Stimulated activated CD4-positive, alpha-beta T cell treated with anti-CD3 and anti-CD28 coated beads, TNF-alpha, amount 100 ng/mL, for 4 hours (primary cell): ENCODE results near the gene NUP62.
A peak's percentile ranks its signal among the peaks of the same experiment; 100 is the strongest.

Experiments
- DNase-seq, 3 experiments: peaks; one replicate each; pipeline ENCODE4 v3.0.0-alpha.2; 2020; ENCODE audit warnings: low read depth in 3 of 3

NUP62 gene

GRCh38 chr19:49869484-49870308 is 59.6 kb downstream of the NUP62 start:
- peak; percentile 73 to 74 (median 74) for DNase-seq

- peak in 1 of 3 experiments; percentile 73 for DNase-seq
These were observed 60.3 kb downstream of the NUP62 start for GRCh38 chr19:49869009-49869483.

DNA sequence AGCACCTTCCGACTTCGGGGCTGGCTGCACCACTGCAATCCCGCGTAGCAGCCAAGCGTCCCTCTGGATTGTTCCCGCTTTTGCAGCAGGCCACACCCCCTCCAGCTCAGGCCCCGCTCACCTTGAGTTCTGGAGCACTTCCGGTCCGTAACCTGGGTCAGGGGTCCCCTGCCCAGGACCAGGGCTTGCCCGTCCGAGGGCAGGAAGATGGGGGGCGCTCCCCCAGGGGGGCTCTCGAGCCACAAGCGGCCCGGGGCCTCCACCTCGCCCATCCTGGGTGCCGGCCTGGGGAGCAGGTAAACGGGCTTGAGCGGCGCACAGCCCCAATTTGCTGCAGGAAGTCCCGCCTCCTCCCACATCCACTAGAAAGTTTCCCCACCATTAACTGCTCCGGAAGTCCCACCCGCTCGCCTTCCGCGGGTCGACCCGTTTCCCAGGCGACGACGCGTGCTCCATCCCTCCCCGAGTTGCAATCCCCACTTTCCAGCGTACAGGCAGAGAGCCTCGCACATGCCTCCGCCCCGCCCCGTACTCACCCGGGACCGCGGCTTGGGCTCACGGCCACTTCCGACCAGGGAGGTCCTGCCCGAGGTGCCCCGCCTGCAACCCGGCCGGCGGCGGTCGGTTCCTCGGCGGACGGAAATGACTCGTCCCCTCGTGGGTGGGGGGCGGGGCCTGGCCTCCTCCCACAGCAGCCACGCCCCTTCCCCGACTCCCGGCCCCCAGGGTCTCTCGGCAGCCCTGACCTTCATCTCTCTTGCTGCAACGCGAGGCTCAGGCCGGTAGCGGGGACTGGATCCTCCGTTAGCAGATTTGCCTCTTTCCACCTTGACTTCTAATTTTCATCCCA is 62.1 kb downstream of the NUP62 start, which contains the start of gene PNKP:
Gene PNKP (minus strand): TSS at position 644 of the 850 bp plus-strand sequence. CDS start 372 bp downstream, at position 272.
- DNase-seq, result peak; percentile 73 to 91 (median 88)

- DNase-seq, result no peak
These were observed 64.4 kb downstream of the NUP62 start for GRCh38 chr19:49864890-49865289.

DNA sequence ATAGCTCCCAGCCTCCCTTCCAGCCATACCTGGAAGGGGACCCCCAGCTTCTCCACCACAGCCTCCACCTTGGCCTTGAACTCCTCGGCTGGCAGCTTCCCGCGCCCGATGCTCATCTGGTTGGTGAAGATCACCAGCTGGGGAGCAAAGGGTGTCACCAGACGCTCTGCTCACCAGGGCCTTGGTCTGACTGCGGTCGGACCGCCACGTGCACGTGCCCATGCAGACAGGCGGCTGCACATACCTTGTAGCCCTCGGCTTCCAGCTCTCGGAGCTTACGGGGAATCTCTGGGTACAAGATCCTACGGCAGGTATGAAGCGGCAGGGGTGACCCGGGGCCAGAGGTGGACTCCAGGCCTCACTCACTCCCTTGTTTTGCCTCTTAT is 65.4 kb downstream of the NUP62 start:
- no peak for DNase-seq

DNA sequence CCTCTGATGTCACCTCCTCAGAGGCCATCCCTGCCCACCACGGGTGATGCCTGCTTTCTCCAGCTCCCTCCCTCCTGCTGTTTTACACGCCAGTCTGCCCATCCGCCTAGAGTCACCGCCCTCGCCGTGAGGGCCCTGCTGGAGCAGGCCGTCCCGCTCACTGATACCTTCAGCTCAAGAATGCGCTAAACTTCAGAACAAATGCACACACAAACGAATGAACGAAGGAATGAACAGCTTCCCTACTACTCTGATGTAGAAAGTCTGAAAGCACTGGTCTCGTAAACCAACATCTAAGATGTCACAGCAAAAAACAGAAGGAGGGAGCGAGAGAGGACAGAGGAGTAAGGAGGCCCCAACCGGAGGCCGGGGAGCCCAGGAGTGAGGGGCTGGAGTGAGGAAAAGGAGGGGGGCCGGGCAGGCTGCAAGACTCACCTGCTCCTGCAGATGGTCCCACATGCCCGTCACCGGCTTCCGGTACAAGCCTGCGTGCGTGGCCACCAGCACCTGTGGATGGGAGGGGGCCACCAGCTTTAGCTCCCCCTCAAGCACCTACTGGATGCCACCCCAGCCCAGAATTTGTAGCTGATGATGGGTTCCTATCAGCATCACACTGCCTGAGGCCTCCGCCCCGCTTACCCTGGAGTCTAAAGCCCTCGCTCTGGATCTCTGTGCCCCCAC is 65.9 kb downstream of the NUP62 start:
- no peak for DNase-seq

- no peak for DNase-seq
These were observed 66.7 kb downstream of the NUP62 start for GRCh38 chr19:49862391-49863253.

DNA sequence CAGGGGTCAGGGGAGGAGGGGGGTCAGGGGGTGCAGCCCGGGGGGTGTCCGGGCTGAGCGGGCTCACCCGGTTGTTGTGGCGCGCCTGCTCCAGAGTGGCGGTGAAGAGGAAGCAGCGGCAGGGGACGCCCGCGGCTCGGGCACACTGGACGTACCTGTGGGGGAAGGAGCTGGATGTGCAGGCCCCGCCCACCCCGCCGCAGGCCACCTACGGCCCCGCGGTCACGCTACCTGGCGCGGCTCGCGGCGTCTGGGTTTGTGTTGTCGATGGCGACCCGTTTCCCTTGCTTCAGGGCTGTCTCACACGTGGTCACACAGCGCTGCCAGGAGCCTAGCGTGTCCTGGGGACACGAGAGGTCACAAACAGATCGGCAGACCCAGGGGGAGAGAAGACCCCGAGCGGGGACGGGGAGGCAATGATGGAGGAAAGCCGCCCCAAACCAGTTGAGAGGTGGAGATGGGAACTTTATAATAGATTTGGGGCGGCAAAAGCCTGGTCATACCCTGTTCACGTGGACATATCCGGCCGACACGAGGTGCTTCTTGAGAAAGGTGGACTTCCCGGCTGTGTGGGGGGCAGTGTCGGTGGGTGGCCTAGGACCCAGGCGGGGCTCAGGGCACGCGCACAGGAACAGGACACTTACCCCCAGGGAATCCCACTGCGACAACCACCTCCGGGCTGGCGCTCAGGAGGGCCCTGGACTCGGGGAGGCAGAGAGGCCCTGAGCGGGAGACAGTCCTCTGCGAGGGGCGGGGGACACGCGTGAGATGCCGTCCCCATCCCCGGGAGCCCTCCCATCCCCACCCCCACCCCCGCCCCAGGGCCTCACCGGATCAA is 67.5 kb downstream of the NUP62 start:
- DNase-seq, result no peak

DNA sequence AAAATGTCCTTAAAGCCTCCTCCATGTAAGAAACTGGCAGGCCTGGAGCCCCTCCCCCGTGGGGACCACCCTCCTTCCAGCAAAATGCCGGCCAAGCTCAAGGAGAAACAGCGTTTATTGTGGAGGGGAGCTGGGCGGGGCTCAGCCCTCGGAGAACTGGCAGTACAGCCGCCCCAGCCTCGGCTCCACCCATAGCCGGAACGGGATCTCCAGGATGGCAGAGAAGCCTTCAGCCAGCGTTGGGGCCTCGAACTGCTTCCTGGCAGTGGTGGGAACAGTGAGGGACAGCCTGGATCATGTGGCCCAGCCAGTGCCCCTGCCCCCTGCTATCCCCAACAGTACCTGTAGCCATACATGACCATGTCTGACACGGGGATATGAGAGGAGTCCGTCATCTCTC is 68.2 kb downstream of the NUP62 start:
- no peak for DNase-seq

- no peak for DNase-seq
These were observed 68.8 kb downstream of the NUP62 start for GRCh38 chr19:49860336-49861102.

- no peak for DNase-seq
These were observed 69.5 kb downstream of the NUP62 start for GRCh38 chr19:49859682-49860335.

DNA sequence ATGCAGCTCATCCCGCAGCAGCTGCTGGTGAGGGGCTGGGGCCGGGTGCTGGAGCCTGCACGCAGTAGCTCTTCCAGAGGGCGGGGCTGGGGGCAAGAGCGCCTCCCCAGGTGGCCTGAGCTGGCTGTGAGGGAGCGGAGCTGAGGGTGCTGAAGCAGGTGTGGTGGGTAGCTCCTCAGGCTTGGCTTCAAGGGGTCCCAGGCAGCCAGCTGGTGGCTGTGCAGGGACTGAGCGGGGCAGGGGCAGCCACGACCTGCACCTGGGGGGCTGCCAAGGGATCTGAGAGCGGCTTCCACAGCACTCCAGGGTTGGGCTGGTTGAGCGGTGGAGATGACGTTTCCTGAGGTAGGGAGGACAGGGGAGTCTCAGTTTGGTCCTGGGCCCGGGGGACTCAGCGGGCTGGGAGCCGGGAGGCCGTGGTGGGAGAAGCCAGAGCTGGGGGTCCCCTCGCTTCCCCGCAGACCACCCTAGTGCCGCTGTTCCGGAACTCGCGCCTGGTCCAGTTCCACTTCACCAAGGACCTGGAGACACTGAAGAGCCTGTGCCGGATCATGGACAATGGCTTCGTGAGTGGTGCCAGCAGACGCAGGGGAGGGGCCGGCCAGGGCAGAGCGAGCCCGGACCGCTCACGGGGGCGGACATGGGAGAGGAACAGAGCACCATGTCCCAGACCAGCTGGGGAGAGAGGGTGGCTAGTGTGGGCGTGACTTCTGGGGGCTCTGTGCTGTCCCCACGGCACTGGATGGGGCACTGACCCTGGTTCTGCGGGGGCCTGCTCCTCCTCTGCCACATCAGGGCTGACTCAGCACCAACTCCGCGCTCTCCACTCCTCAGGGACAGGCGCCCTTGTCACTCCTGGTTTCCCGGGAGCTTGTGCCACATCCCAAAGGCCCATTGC is 71.0 kb downstream of the NUP62 start:
- DNase-seq, result no peak

- no peak for DNase-seq
These were observed 71.5 kb downstream of the NUP62 start for GRCh38 chr19:49857838-49858087.

- no peak for DNase-seq
These were observed 72.1 kb downstream of the NUP62 start for GRCh38 chr19:49857061-49857837.
